Left ventricle myocardium inferior (tissue), 1 donor: ENCODE measurements around the gene CXCR2. TPM values are rescaled to one million over a fixed set of nuclear protein-coding genes. Genes with fewer than 3 reads are reported as not detected.
"Not testable (repeated sequence)": the region's sequence is repeated elsewhere in the genome, so short reads cannot be mapped to it uniquely, and the experiment has no call there.

ENCODE experiments used
- DNase-seq: peaks from one replicate; pipeline ENCODE4 v3.0.0-alpha.2; 2020
- H3K27ac ChIP-seq: fragments of 200-600 bp; replicated peaks from 2 replicates; pipeline ENCODE4 v1.8.0; 2021
- H3K27me3 ChIP-seq: fragments of 200-600 bp; 2 replicates; pipeline ENCODE4 v1.8.0; 2021; ENCODE audit warnings: low read depth
- H3K36me3 ChIP-seq: fragments of 200-600 bp; 2 replicates; pipeline ENCODE4 v1.8.0; 2021
- H3K4me1 ChIP-seq: fragments of 200-600 bp; 2 replicates; pipeline ENCODE4 v1.8.0; 2021
- H3K4me3 ChIP-seq: fragments of 200-600 bp; 2 replicates; pipeline ENCODE4 v1.8.0; 2021; ENCODE audit warnings: mild to moderate bottlenecking, moderate library complexity
- H3K9me3 ChIP-seq: fragments of 200-600 bp; replicated peaks from 2 replicates; pipeline ENCODE4 v1.8.0; 2021
- CTCF ChIP-seq: fragments of 200-600 bp; IDR thresholded peaks from 2 replicates; pipeline ENCODE4 v1.8.0; 2021; ENCODE audit warnings: antibody characterized with exemption, mild to moderate bottlenecking, borderline replicate concordance
- intact Hi-C: fragments of 100-400 bp; cut with micrococcal nuclease; formaldehyde crosslinking; loops from one replicate; pipeline ENCODE4 v1.11.0; 2022
- total RNA-seq: library from RNA; stranded (reverse); fragmentation: NEBNext Ultra II Directional; extraction: Animal tissue kit (Norgen Biotek cat#: 25700); gene quantifications from one replicate; pipeline ENCODE4 v1.2.1, GENCODE V29; 2021
- donor health status: DM: no; HTN: yes; CAD: no; lungs with severe emphysema.

Gene CXCR2
- total RNA-seq, 1 donor from 2014 or later, result 0.96 TPM

GRCh38 chr2:218093879-218094278, 31.9 kb upstream of the CXCR2 start:
- Histone ChIP-seq H3K27me3 (peaks cover 23% of the 10 kb centered on the region), H3K4me1 (no peaks in the 10 kb centered on the region), H3K27ac (no peak overlapping the region), H3K9me3 (no peaks in the 10 kb centered on the region), H3K36me3 (no peaks in the 10 kb centered on the region), H3K4me3 (no peak overlapping the region)
- no peak for DNase-seq
- no peak for TF ChIP-seq CTCF
- intact Hi-C loops, result no loop called here

GRCh38 chr2:218095853-218096252, 30.0 kb upstream of the CXCR2 start:
- H3K27me3 ChIP-seq, result peaks cover 12% of the 10 kb centered on the region
- H3K27ac ChIP-seq, result no peak overlapping the region
- no peak for DNase-seq
- no peaks in the 10 kb centered on the region for H3K36me3 ChIP-seq
- no peaks in the 10 kb centered on the region for H3K4me1 ChIP-seq
- no peaks in the 10 kb centered on the region for H3K9me3 ChIP-seq
- TF ChIP-seq CTCF, result no peak
- intact Hi-C loops, result no loop called here
- no peak overlapping the region for H3K4me3 ChIP-seq

- H3K4me3 ChIP-seq, result no peak overlapping the region
- no peak for TF ChIP-seq CTCF
- H3K36me3 ChIP-seq, result no peaks in the 10 kb centered on the region
- intact Hi-C loops, result no loop called here
- no peak for DNase-seq
- no peaks in the 10 kb centered on the region for H3K4me1 ChIP-seq
- no peak overlapping the region for H3K27ac ChIP-seq
- H3K9me3 ChIP-seq, result no peaks in the 10 kb centered on the region
- no peaks in the 10 kb centered on the region for H3K27me3 ChIP-seq
These were observed 27.9 kb upstream of the CXCR2 start for GRCh38 chr2:218097975-218098374.

- H3K36me3 ChIP-seq, H3K4me1 ChIP-seq, DNase-seq, H3K4me3 ChIP-seq, intact Hi-C loops, H3K27ac ChIP-seq: not testable (repeated sequence)
- H3K27me3 ChIP-seq, result peaks cover 26% of the 10 kb centered on the region
- H3K9me3 ChIP-seq, result peaks cover 24% of the 10 kb centered on the region
These were observed 17.0 kb upstream of the CXCR2 start for GRCh38 chr2:218108834-218109233.

GRCh38 chr2:218121789-218122188, 4.0 kb upstream of the CXCR2 start:
- intact Hi-C loops, H3K27me3 ChIP-seq, H3K36me3 ChIP-seq: not testable (repeated sequence)

GRCh38 chr2:218122286-218122685, 3.5 kb upstream of the CXCR2 start:
- H3K27ac ChIP-seq, H3K27me3 ChIP-seq, H3K4me1 ChIP-seq, H3K4me3 ChIP-seq, intact Hi-C loops, DNase-seq, H3K36me3 ChIP-seq: not testable (repeated sequence)
- H3K9me3 ChIP-seq, result peaks cover 30% of the 10 kb centered on the region

More at GRCh38 chr2:218121789-218122188, 4.0 kb upstream of the CXCR2 start:
- not testable (repeated sequence) for DNase-seq, H3K27ac ChIP-seq, H3K4me1 ChIP-seq, H3K4me3 ChIP-seq
- peaks cover 34% of the 10 kb centered on the region for H3K9me3 ChIP-seq

GRCh38 chr2:218123986-218124385, 1.8 kb upstream of the CXCR2 start:
- Histone ChIP-seq H3K9me3 (peaks cover 30% of the 10 kb centered on the region), H3K27me3 (peaks cover 26% of the 10 kb centered on the region), H3K4me3 (no peak overlapping the region), H3K4me1 (peaks cover 9% of the 10 kb centered on the region), H3K36me3 (no peaks in the 10 kb centered on the region), H3K27ac (no peak overlapping the region)
- DNase-seq, result no peak
- intact Hi-C loops, result no loop called here
- no peak for TF ChIP-seq CTCF
